Left ventricle myocardium inferior (tissue), 1 donor: ENCODE data around the gene RYK. TPM values are rescaled to one million over a fixed set of nuclear protein-coding genes. Genes with fewer than 3 reads are reported as not detected.
"Not testable (repeated sequence)": the region's sequence is repeated elsewhere in the genome, so short reads cannot be mapped to it uniquely, and the experiment has no call there.

Source experiments
- DNase-seq: peaks from one replicate; pipeline ENCODE4 v3.0.0-alpha.2; 2020
- H3K27ac ChIP-seq: fragments of 200-600 bp; replicated peaks from 2 replicates; pipeline ENCODE4 v1.8.0; 2021
- H3K27me3 ChIP-seq: fragments of 200-600 bp; 2 replicates; pipeline ENCODE4 v1.8.0; 2021; ENCODE audit warnings: low read depth
- H3K36me3 ChIP-seq: fragments of 200-600 bp; 2 replicates; pipeline ENCODE4 v1.8.0; 2021
- H3K4me1 ChIP-seq: fragments of 200-600 bp; 2 replicates; pipeline ENCODE4 v1.8.0; 2021
- H3K4me3 ChIP-seq: fragments of 200-600 bp; 2 replicates; pipeline ENCODE4 v1.8.0; 2021; ENCODE audit warnings: mild to moderate bottlenecking, moderate library complexity
- H3K9me3 ChIP-seq: fragments of 200-600 bp; replicated peaks from 2 replicates; pipeline ENCODE4 v1.8.0; 2021
- CTCF ChIP-seq: fragments of 200-600 bp; IDR thresholded peaks from 2 replicates; pipeline ENCODE4 v1.8.0; 2021; ENCODE audit warnings: antibody characterized with exemption, mild to moderate bottlenecking, borderline replicate concordance
- intact Hi-C: fragments of 100-400 bp; cut with micrococcal nuclease; formaldehyde crosslinking; loops from one replicate; pipeline ENCODE4 v1.11.0; 2022
- total RNA-seq: library from RNA; stranded (reverse); fragmentation: NEBNext Ultra II Directional; extraction: Animal tissue kit (Norgen Biotek cat#: 25700); gene quantifications from one replicate; pipeline ENCODE4 v1.2.1, GENCODE V29; 2021
- donor health status: DM: no; HTN: yes; CAD: no; lungs with severe emphysema.

The RYK gene
- total RNA-seq, 1 donor from 2014 or later = 32.3 TPM

DNA sequence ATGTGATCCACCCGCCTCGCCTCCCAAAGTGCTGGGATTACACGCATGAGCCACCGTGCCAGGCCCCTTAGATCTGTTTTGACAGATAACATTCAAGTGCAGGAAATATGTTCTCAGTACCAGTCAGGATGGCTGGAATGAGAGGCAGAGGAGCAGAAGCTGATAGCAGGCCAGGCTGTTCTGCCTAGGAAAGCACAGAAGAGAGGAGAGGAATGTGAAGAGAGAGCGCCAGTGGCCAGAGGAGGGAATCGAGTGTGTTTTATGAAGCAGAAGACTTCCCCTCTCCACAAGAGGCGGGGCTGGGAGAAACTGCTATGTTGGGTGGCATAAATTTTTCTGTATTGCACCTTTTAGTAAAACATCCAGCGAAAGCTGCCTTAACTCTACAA is 32.0 kb upstream of the RYK start:
- no peak for TF ChIP-seq CTCF
- DNase-seq = no peak
- H3K4me1 ChIP-seq = no peaks in the 10 kb centered on the region
- H3K27me3 ChIP-seq = no peaks in the 10 kb centered on the region
- intact Hi-C loops = no loop called here
- no peaks in the 10 kb centered on the region for H3K9me3 ChIP-seq
- no peaks in the 10 kb centered on the region for H3K36me3 ChIP-seq
- no peak overlapping the region for H3K4me3 ChIP-seq
- H3K27ac ChIP-seq = no peak overlapping the region

GRCh38 chr3:134281912-134282658 is 31.4 kb upstream of the RYK start:
- no peak for DNase-seq
- no peak overlapping the region for H3K4me3 ChIP-seq
- H3K9me3 ChIP-seq = no peaks in the 10 kb centered on the region
- no peak for TF ChIP-seq CTCF
- intact Hi-C loops = no loop called here
- H3K4me1 ChIP-seq = no peaks in the 10 kb centered on the region
- no peaks in the 10 kb centered on the region for H3K27me3 ChIP-seq
- H3K27ac ChIP-seq = no peak overlapping the region
- no peaks in the 10 kb centered on the region for H3K36me3 ChIP-seq

DNA sequence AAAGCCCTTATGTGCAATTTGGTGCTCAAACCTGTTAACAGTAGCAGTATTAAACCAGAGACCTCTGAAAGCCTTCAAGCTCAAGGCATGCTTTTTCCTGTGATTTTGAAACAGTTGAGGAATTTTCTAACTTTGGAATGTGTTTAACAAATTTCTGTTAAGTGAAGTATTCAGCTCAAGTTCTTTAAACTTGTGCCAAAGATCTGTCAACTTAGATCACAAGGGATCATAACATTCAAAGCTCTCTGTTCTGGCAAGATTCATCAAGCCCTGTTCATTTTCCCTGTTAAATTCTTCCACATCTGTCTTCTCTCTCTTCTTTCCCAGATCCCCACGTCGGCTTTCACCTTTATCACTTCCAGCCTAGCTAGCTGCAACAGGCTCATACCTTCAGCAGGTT is 28.8 kb upstream of the RYK start:
- DNase-seq = no peak
- Histone ChIP-seq H3K27me3 (no peaks in the 10 kb centered on the region), H3K36me3 (no peaks in the 10 kb centered on the region), H3K27ac (no peak overlapping the region), H3K4me3 (no peak overlapping the region), H3K4me1 (no peaks in the 10 kb centered on the region), H3K9me3 (no peaks in the 10 kb centered on the region)
- intact Hi-C loops = no loop called here
- no peak for TF ChIP-seq CTCF

DNA sequence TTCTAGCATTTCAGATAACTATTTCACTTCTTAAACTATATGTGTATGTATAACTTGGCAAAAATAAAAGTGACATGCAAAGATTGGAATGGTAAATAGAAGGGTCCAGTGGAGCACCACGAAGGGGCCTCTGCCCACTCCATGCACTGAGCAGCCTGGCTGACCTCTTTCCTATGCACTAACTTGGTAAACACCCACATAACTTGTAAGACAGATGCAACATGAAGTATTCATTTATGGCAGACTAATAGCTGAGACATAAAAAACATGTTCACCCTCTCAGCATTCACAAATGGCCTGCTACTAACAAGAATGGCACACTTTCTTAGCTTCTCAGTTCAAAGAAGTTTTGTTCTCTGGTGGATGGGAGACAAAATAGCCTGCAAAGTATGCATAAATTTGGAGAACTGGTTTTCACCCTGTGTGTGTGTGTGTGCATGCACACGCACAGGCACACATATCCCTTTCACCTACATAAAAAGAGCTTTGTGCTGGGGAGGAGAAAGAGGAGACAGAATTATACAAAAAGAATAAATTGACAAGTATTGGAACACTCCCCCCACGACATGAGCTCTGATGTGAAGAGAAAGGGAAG is 26.5 kb upstream of the RYK start:
- intact Hi-C loops = no loop called here
- DNase-seq = no peak
- Histone ChIP-seq H3K36me3 (no peaks in the 10 kb centered on the region), H3K4me1 (no peaks in the 10 kb centered on the region), H3K27me3 (no peaks in the 10 kb centered on the region), H3K4me3 (no peak overlapping the region), H3K27ac (no peak overlapping the region), H3K9me3 (no peaks in the 10 kb centered on the region)
- TF ChIP-seq CTCF = no peak

DNA sequence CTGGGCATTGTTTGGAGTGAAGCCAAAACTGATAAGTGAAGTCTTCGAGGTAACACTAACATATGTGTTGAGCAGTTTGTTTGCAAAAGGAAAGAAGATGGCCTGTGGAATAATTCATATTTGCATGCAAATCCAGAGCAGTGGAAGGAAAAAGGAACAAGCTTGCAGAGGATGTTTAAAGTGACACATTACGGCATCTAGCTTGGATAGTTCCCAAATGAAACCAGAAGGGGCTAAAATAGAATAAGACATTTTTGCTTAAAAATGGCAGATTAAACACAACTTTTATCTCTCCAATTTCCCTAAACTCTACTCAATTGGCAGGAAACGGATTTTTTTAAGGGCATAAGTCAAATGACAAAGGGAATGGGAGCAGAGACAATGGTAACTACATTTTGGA is 25.4 kb upstream of the RYK start:
- Histone ChIP-seq H3K36me3 (no peaks in the 10 kb centered on the region), H3K4me3 (no peak overlapping the region), H3K27ac (no peak overlapping the region), H3K27me3 (no peaks in the 10 kb centered on the region), H3K9me3 (no peaks in the 10 kb centered on the region), H3K4me1 (no peaks in the 10 kb centered on the region)
- DNase-seq = no peak
- no peak for TF ChIP-seq CTCF
- intact Hi-C loops = no loop called here

- intact Hi-C loops, H3K9me3 ChIP-seq, DNase-seq, H3K4me3 ChIP-seq, H3K4me1 ChIP-seq, H3K27ac ChIP-seq, H3K36me3 ChIP-seq, H3K27me3 ChIP-seq: not testable (repeated sequence)
Measured at GRCh38 chr3:134275110-134275509, 24.5 kb upstream of the RYK start.
